RWPE2 (cell line): ENCODE results near the gene RNU6-1.

Experiments
- ATAC-seq: fragments of 200-7000 bp; cut with Tn5 transposase; 3 replicates; pipeline ENCODE4 v1.9.1; 2021; ENCODE audit warnings: low read depth
- DNase-seq: peaks from one replicate; pipeline ENCODE4 v3.0.0-alpha.2; 2020; ENCODE audit warnings: low spot score
- H3K27ac ChIP-seq: fragments of 450-650 bp; 2 replicates; pipeline ENCODE4 v1.5.1; 2017; ENCODE audit warnings: mild to moderate bottlenecking; ENCODE audit not compliant: poor library complexity, severe bottlenecking
- H3K27me3 ChIP-seq: fragments of 250-450 bp; sonication (Bioruptor Pico); 2 replicates; pipeline ENCODE4 v1.5.1; 2021; ENCODE audit warnings: mild to moderate bottlenecking, moderate library complexity; ENCODE audit not compliant: insufficient read depth, poor library complexity, severe bottlenecking
- H3K36me3 ChIP-seq: fragments of 250-450 bp; sonication (Bioruptor Pico); 2 replicates; pipeline ENCODE4 v1.5.1; 2020; ENCODE audit warnings: low read depth, mild to moderate bottlenecking, moderate library complexity
- H3K4me1 ChIP-seq: fragments of 250-450 bp; sonication (Bioruptor Pico); 2 replicates; pipeline ENCODE4 v1.5.1; 2021; ENCODE audit warnings: mild to moderate bottlenecking, moderate library complexity; ENCODE audit not compliant: insufficient read depth, poor library complexity, severe bottlenecking
- H3K4me3 ChIP-seq: fragments of 250-450 bp; sonication (Bioruptor Pico); 2 replicates; pipeline ENCODE4 v1.5.1; 2021; ENCODE audit warnings: mild to moderate bottlenecking, moderate library complexity; ENCODE audit not compliant: severe bottlenecking
- H3K9me3 ChIP-seq: fragments of 250-450 bp; sonication (Bioruptor Pico); 2 replicates; pipeline ENCODE4 v1.5.1; 2021; ENCODE audit warnings: mild to moderate bottlenecking, moderate library complexity; ENCODE audit not compliant: severe bottlenecking
- CTCF ChIP-seq: fragments of 450-650 bp; IDR thresholded peaks from one replicate; pipeline ENCODE4 v1.5.1; 2017; ENCODE audit warnings: mild to moderate bottlenecking, moderate library complexity; ENCODE audit not compliant: poor library complexity, severe bottlenecking

RNU6-1 gene

GRCh38 chr15:67861983-67862382 is 22.1 kb upstream of the RNU6-1 start:
- no peak for ATAC-seq
- no peak for TF ChIP-seq CTCF
- no peaks in the 10 kb centered on the region for H3K4me1 ChIP-seq
- H3K9me3 ChIP-seq = no peaks in the 10 kb centered on the region
- no peak for DNase-seq
- H3K36me3 ChIP-seq = no peaks in the 10 kb centered on the region
- H3K4me3 ChIP-seq = no peak overlapping the region
- no peak overlapping the region for H3K27ac ChIP-seq
- no peaks in the 10 kb centered on the region for H3K27me3 ChIP-seq

- ATAC-seq (no peak), DNase-seq (no peak)
- no peaks in the 10 kb centered on the region for H3K9me3 ChIP-seq
- no peaks in the 10 kb centered on the region for H3K36me3 ChIP-seq
- TF ChIP-seq CTCF = no peak
- no peak overlapping the region for H3K27ac ChIP-seq
- H3K27me3 ChIP-seq = no peaks in the 10 kb centered on the region
- no peak overlapping the region for H3K4me3 ChIP-seq
- no peaks in the 10 kb centered on the region for H3K4me1 ChIP-seq
Measured at GRCh38 chr15:67859331-67859946, 19.6 kb upstream of the RNU6-1 start.

GRCh38 chr15:67857220-67857619 is 17.4 kb upstream of the RNU6-1 start:
- H3K36me3 ChIP-seq = no peaks in the 10 kb centered on the region
- no peak overlapping the region for H3K27ac ChIP-seq
- no peak for ATAC-seq
- H3K9me3 ChIP-seq = no peaks in the 10 kb centered on the region
- H3K27me3 ChIP-seq = no peaks in the 10 kb centered on the region
- no peak for DNase-seq
- no peaks in the 10 kb centered on the region for H3K4me1 ChIP-seq
- no peak for TF ChIP-seq CTCF
- no peak overlapping the region for H3K4me3 ChIP-seq

- DNase-seq (no peak), ATAC-seq (no peak)
- no peaks in the 10 kb centered on the region for H3K27me3 ChIP-seq
- no peaks in the 10 kb centered on the region for H3K4me1 ChIP-seq
- no peak for TF ChIP-seq CTCF
- no peaks in the 10 kb centered on the region for H3K9me3 ChIP-seq
- H3K27ac ChIP-seq = no peak overlapping the region
- no peaks in the 10 kb centered on the region for H3K36me3 ChIP-seq
- no peak overlapping the region for H3K4me3 ChIP-seq
Measured at GRCh38 chr15:67855842-67856241, 16.0 kb upstream of the RNU6-1 start.

GRCh38 chr15:67854358-67854757 is 14.5 kb upstream of the RNU6-1 start:
- Histone ChIP-seq H3K27me3 (no peaks in the 10 kb centered on the region), H3K36me3 (no peaks in the 10 kb centered on the region), H3K4me1 (no peaks in the 10 kb centered on the region), H3K27ac (no peak overlapping the region), H3K4me3 (no peak overlapping the region), H3K9me3 (no peaks in the 10 kb centered on the region)
- ATAC-seq (0 out of 3 replicates have a peak, but pooled peaks have one; percentile 14), DNase-seq (peak; percentile 24)
- no peak for TF ChIP-seq CTCF
